ENCODE measurements around the gene CARNS1. TPM values are rescaled to one million over a fixed set of nuclear protein-coding genes. Genes with fewer than 3 reads are reported as not detected.

Gene CARNS1
- total RNA-seq, 1 experiment from 2014 or later, result not detected

- Histone ChIP-seq H3K4me2 (ENCODE audit: low read depth, low read length, poor library complexity, severe bottlenecking) (peak overlapping the region; percentile 73), H3K9me3 (ENCODE audit: low read length) (no peaks in the 10 kb centered on the region), H3K27me3 (ENCODE audit: low read length) (no peaks in the 10 kb centered on the region), H3K79me2 (ENCODE audit: low read length) (peaks cover 24% of the 10 kb centered on the region), H3K9me2 (replicated peaks; ENCODE audit: insufficient read depth, low read length) (no peaks in the 10 kb centered on the region), H3K9ac (ENCODE audit: low read length) (peak overlapping the region; percentile 95), H3K27ac (ENCODE audit: low read length) (peak overlapping the region; percentile 100), H3K4me3 (ENCODE audit: low read length) (peak overlapping the region; percentile 86; the same call in 1 of the 2 replicates), H3K4me1 (ENCODE audit: low read length) (peaks cover 63% of the 10 kb centered on the region), H4K20me1 (ENCODE audit: insufficient read depth, low read depth, low read length) (peaks cover 7% of the 10 kb centered on the region; the same call in 1 of the 2 replicates), H3K36me3 (ENCODE audit: insufficient read depth, low read length) (peaks cover 5% of the 10 kb centered on the region; the same call in 1 of the 2 replicates), H2AFZ (ENCODE audit: low read length) (no peak overlapping the region)
- peak; percentile 78 for DNase-seq
These were observed 19.7 kb downstream of the CARNS1 start for GRCh38 chr11:67435031-67435726.

GRCh38 chr11:67435727-67436458 is 20.4 kb downstream of the CARNS1 start:
- Histone ChIP-seq H3K4me2 (ENCODE audit: low read depth, low read length, poor library complexity, severe bottlenecking) (peak overlapping the region; percentile 73), H3K9ac (ENCODE audit: low read length) (peak overlapping the region; percentile 95), H3K4me3 (ENCODE audit: low read length) (peak overlapping the region; percentile 86), H3K36me3 (ENCODE audit: insufficient read depth, low read length) (peaks cover 5% of the 10 kb centered on the region; the same call in 1 of the 2 replicates), H4K20me1 (ENCODE audit: insufficient read depth, low read depth, low read length) (peaks cover 7% of the 10 kb centered on the region; the same call in 1 of the 2 replicates), H3K9me3 (ENCODE audit: low read length) (no peaks in the 10 kb centered on the region), H3K27me3 (ENCODE audit: low read length) (no peaks in the 10 kb centered on the region), H3K27ac (ENCODE audit: low read length) (peak overlapping the region; percentile 100), H3K4me1 (ENCODE audit: low read length) (peaks cover 69% of the 10 kb centered on the region), H2AFZ (ENCODE audit: low read length) (no peak overlapping the region), H3K9me2 (replicated peaks; ENCODE audit: insufficient read depth, low read length) (no peaks in the 10 kb centered on the region), H3K79me2 (ENCODE audit: low read length) (peaks cover 24% of the 10 kb centered on the region)
- no peak for DNase-seq

- Histone ChIP-seq H3K9me3 (ENCODE audit: low read length) (no peaks in the 10 kb centered on the region), H2AFZ (ENCODE audit: low read length) (no peak overlapping the region), H3K4me3 (ENCODE audit: low read length) (peak overlapping the region; percentile 86), H3K79me2 (ENCODE audit: low read length) (peaks cover 24% of the 10 kb centered on the region), H3K27ac (ENCODE audit: low read length) (peak overlapping the region; percentile 100), H3K9ac (ENCODE audit: low read length) (peak overlapping the region; percentile 95), H3K36me3 (ENCODE audit: insufficient read depth, low read length) (peaks cover 5% of the 10 kb centered on the region; the same call in 1 of the 2 replicates), H3K4me2 (ENCODE audit: low read depth, low read length, poor library complexity, severe bottlenecking) (peak overlapping the region; percentile 73), H4K20me1 (ENCODE audit: insufficient read depth, low read depth, low read length) (peaks cover 7% of the 10 kb centered on the region; the same call in 1 of the 2 replicates), H3K27me3 (ENCODE audit: low read length) (no peaks in the 10 kb centered on the region), H3K9me2 (replicated peaks; ENCODE audit: insufficient read depth, low read length) (no peaks in the 10 kb centered on the region), H3K4me1 (ENCODE audit: low read length) (peaks cover 69% of the 10 kb centered on the region)
- DNase-seq, result peak; percentile 96
These were observed 21.1 kb downstream of the CARNS1 start for GRCh38 chr11:67436459-67437081.

GRCh38 chr11:67437082-67437808 is 21.8 kb downstream of the CARNS1 start, which contains the start of gene PTPRCAP:
PTPRCAP (minus strand) TSS chr11:67437682; CDS start chr11:67437619, 63 bp downstream.
- peak within 1 kb of the TSS; percentile 73 for H3K4me2 ChIP-seq (ENCODE audit: low read depth, low read length, poor library complexity, severe bottlenecking)
- peak within 1 kb of the TSS; percentile 100 for H3K27ac ChIP-seq (ENCODE audit: low read length)
- peak within 1 kb of the TSS; percentile 86 for H3K4me3 ChIP-seq (ENCODE audit: low read length)
- no peaks in the 10 kb centered on the region for H3K9me2 ChIP-seq (replicated peaks; ENCODE audit: insufficient read depth, low read length)
- H3K79me2 ChIP-seq (ENCODE audit: low read length), result peaks cover 24% of the 10 kb centered on the region
- no peaks in the 10 kb centered on the region for H3K27me3 ChIP-seq (ENCODE audit: low read length)
- peaks cover 5% of the 10 kb centered on the region; the same call in 1 of the 2 replicates for H3K36me3 ChIP-seq (ENCODE audit: insufficient read depth, low read length)
- H3K4me1 ChIP-seq (ENCODE audit: low read length), result peaks cover 69% of the 10 kb centered on the region
- H2AFZ ChIP-seq (ENCODE audit: low read length), result no peak within 1 kb of the TSS
- H3K9me3 ChIP-seq (ENCODE audit: low read length), result no peaks in the 10 kb centered on the region
- peak within 1 kb of the TSS; percentile 95 for H3K9ac ChIP-seq (ENCODE audit: low read length)
- H4K20me1 ChIP-seq (ENCODE audit: insufficient read depth, low read depth, low read length), result peaks cover 7% of the 10 kb centered on the region; the same call in 1 of the 2 replicates
- peak; percentile 93 for DNase-seq

GRCh38 chr11:67437809-67438157 is 22.3 kb downstream of the CARNS1 start:
- no peak overlapping the region for H2AFZ ChIP-seq (ENCODE audit: low read length)
- no peak for DNase-seq
- H3K9me3 ChIP-seq (ENCODE audit: low read length), result no peaks in the 10 kb centered on the region
- H3K27ac ChIP-seq (ENCODE audit: low read length), result peak overlapping the region; percentile 100
- H3K27me3 ChIP-seq (ENCODE audit: low read length), result no peaks in the 10 kb centered on the region
- H3K79me2 ChIP-seq (ENCODE audit: low read length), result peaks cover 24% of the 10 kb centered on the region
- H3K9me2 ChIP-seq (replicated peaks; ENCODE audit: insufficient read depth, low read length), result no peaks in the 10 kb centered on the region
- H4K20me1 ChIP-seq (ENCODE audit: insufficient read depth, low read depth, low read length), result peaks cover 7% of the 10 kb centered on the region; the same call in 1 of the 2 replicates
- H3K4me3 ChIP-seq (ENCODE audit: low read length), result peak overlapping the region; percentile 86
- H3K9ac ChIP-seq (ENCODE audit: low read length), result peak overlapping the region; percentile 95
- peaks cover 2% of the 10 kb centered on the region; the same call in 1 of the 2 replicates for H3K36me3 ChIP-seq (ENCODE audit: insufficient read depth, low read length)
- peaks cover 70% of the 10 kb centered on the region for H3K4me1 ChIP-seq (ENCODE audit: low read length)
- peak overlapping the region; percentile 73 for H3K4me2 ChIP-seq (ENCODE audit: low read depth, low read length, poor library complexity, severe bottlenecking)

- peak overlapping the region; percentile 95 for H3K9ac ChIP-seq (ENCODE audit: low read length)
- no peaks in the 10 kb centered on the region for H3K9me2 ChIP-seq (replicated peaks; ENCODE audit: insufficient read depth, low read length)
- peak overlapping the region; percentile 86 for H3K4me3 ChIP-seq (ENCODE audit: low read length)
- no peaks in the 10 kb centered on the region for H3K27me3 ChIP-seq (ENCODE audit: low read length)
- DNase-seq, result peak; percentile 95
- H3K79me2 ChIP-seq (ENCODE audit: low read length), result peaks cover 24% of the 10 kb centered on the region
- H3K4me2 ChIP-seq (ENCODE audit: low read depth, low read length, poor library complexity, severe bottlenecking), result peak overlapping the region; percentile 73
- no peak overlapping the region for H2AFZ ChIP-seq (ENCODE audit: low read length)
- H3K9me3 ChIP-seq (ENCODE audit: low read length), result no peaks in the 10 kb centered on the region
- H3K4me1 ChIP-seq (ENCODE audit: low read length), result peaks cover 70% of the 10 kb centered on the region
- peaks cover 7% of the 10 kb centered on the region; the same call in 1 of the 2 replicates for H4K20me1 ChIP-seq (ENCODE audit: insufficient read depth, low read depth, low read length)
- H3K36me3 ChIP-seq (ENCODE audit: insufficient read depth, low read length), result no peaks in the 10 kb centered on the region
- H3K27ac ChIP-seq (ENCODE audit: low read length), result peak overlapping the region; percentile 100
These were observed 22.9 kb downstream of the CARNS1 start for GRCh38 chr11:67438158-67438902.
